GM12878 (cell line): Measurements from ENCODE around the gene SEMA4D. TPM values are rescaled to one million over a fixed set of nuclear protein-coding genes. Genes with fewer than 3 reads are reported as not detected.

Experiments used
- ATAC-seq: fragments of 200-7000 bp; cut with Tn5 transposase; 3 replicates; pipeline ENCODE4 v1.9.1; 2020; ENCODE audit warnings: mild to moderate bottlenecking, moderate library complexity
- BruUV-seq: library from RNA; stranded (reverse); fragments of 400-500 nt; replicated peaks from 2 replicates; lab custom pipeline; 2021; lab: Mats Ljungman, UMichigan
- CTCF ChIA-PET: fragments of 300-600 bp; sonication (Branson Sonifier 250); formaldehyde crosslinking; extraction: SDS; loops from one replicate; lab custom pipeline; 2021; ENCODE audit warnings: inconsistent platforms; lab: Yijun Ruan, JAX
- POLR2A ChIA-PET: fragments of 350-600 bp; formaldehyde crosslinking; extraction: SDS; loops from one replicate; lab custom pipeline; 2021; ENCODE audit warnings: inconsistent platforms; lab: Charles Lee
- RAD21 ChIA-PET: fragments of 300-600 bp; sonication (Branson Sonifier 250); formaldehyde crosslinking; loops from one replicate; lab custom pipeline; 2023; ENCODE audit warnings: antibody characterized with exemption; ENCODE audit not compliant: unreplicated experiment; lab: Charles Lee
- SMC1A ChIA-PET: fragments of 300-600 bp; sonication (Branson Sonifier 250); formaldehyde crosslinking; loops from one replicate; lab custom pipeline; 2023; ENCODE audit not compliant: unreplicated experiment, uncharacterized antibody; lab: Charles Lee
- DNase-seq: peaks from one replicate; pipeline ENCODE4 v3.0.0-alpha.2; 2011; ENCODE audit warnings: low read depth, low spot score
- FAIRE-seq: peaks from 3 replicates; lab custom pipeline; 2011; peaks lifted over from hg19 to GRCh38; lab: Jason Lieb, UNC
- H2AFZ ChIP-seq: 2 replicates; pipeline ENCODE4 v1.6.0; 2011; ENCODE audit warnings: low read depth, low read length, control low read depth; ENCODE audit not compliant: control insufficient read depth
- H3K27ac ChIP-seq: 2 replicates; pipeline ENCODE4 v1.5.1; 2011; ENCODE audit warnings: control low read depth; ENCODE audit not compliant: control insufficient read depth, insufficient read depth
- H3K27me3 ChIP-seq, 2 experiments: replicated peaks in 1 of 2; 2 replicates each; pipeline versions ENCODE4 v1.6.0 to v1.6.1; 2011; ENCODE audit warnings: low read length in 1 of 2; ENCODE audit not compliant: control insufficient read depth in 2 of 2, insufficient read depth in 2 of 2
- H3K36me3 ChIP-seq, 2 experiments: 2 replicates each; pipeline ENCODE4 v1.5.1; 2011; ENCODE audit warnings: low read length in 1 of 2; ENCODE audit not compliant: control insufficient read depth in 2 of 2, insufficient read depth in 2 of 2
- H3K4me1 ChIP-seq: 2 replicates; pipeline ENCODE4 v1.6.1; 2011; ENCODE audit warnings: mild to moderate bottlenecking, low read length, moderate library complexity, mixed read lengths; ENCODE audit not compliant: control insufficient read depth, insufficient read depth
- H3K4me2 ChIP-seq: 2 replicates; pipeline ENCODE4 v1.6.0; 2011; ENCODE audit warnings: control low read depth; ENCODE audit not compliant: control insufficient read depth, insufficient read depth
- H3K4me3 ChIP-seq: fragments of 200-600 bp; sonication (generic); 2 replicates; pipeline ENCODE4 v1.5.1; 2016
- H3K79me2 ChIP-seq: 2 replicates; pipeline ENCODE4 v1.6.0; 2011; ENCODE audit warnings: low read length; ENCODE audit not compliant: control insufficient read depth, insufficient read depth
- H3K9ac ChIP-seq: 2 replicates; pipeline ENCODE4 v1.8.0; 2011; ENCODE audit warnings: low read length, control low read depth, mixed read lengths; ENCODE audit not compliant: control insufficient read depth, insufficient read depth
- H3K9me3 ChIP-seq: replicated peaks from 3 replicates; pipeline ENCODE4 v1.5.1; 2011; ENCODE audit warnings: mild to moderate bottlenecking, low read length; ENCODE audit not compliant: control insufficient read depth, insufficient read depth
- H4K20me1 ChIP-seq: 2 replicates; pipeline ENCODE4 v1.6.0; 2011; ENCODE audit not compliant: control insufficient read depth, insufficient read depth
- CBFB ChIP-seq: IDR thresholded peaks from 2 replicates; pipeline ENCODE4 v1.6.1; 2016; ENCODE audit warnings: antibody characterized with exemption, low read depth
- CBX3 ChIP-seq: fragments of 200-600 bp; sonication (generic); IDR thresholded peaks from 2 replicates; pipeline ENCODE4 v1.6.1; 2016; ENCODE audit warnings: low read depth, borderline replicate concordance
- HDAC2 ChIP-seq: fragments of 200-600 bp; sonication (generic); IDR thresholded peaks from 2 replicates; pipeline ENCODE4 v1.6.1; 2017
- HDGF ChIP-seq: fragments of 450-650 bp; IDR thresholded peaks from 2 replicates; pipeline ENCODE4 v1.6.1; 2016; ENCODE audit warnings: antibody characterized with exemption
- JUND ChIP-seq: IDR thresholded peaks from 2 replicates; pipeline ENCODE4 v1.6.1; 2012; ENCODE audit warnings: low read depth, mild to moderate bottlenecking, low read length, improper control_type of control experiment, moderate library complexity
- MAX ChIP-seq: IDR thresholded peaks from 2 replicates; pipeline ENCODE4 v1.6.1; 2012; ENCODE audit warnings: low read depth, low read length, improper control_type of control experiment
- MTA3 ChIP-seq: IDR thresholded peaks from 2 replicates; pipeline ENCODE4 v1.6.1; 2012; ENCODE audit warnings: low read length, inconsistent platforms, borderline replicate concordance
- NFXL1 ChIP-seq: fragments of 450-650 bp; IDR thresholded peaks from 2 replicates; pipeline ENCODE4 v1.6.1; 2017; ENCODE audit warnings: antibody characterized with exemption, mild to moderate bottlenecking, borderline replicate concordance
- POLR2AphosphoS2 ChIP-seq: IDR thresholded peaks from 2 replicates; pipeline ENCODE4 v1.6.1; 2011; ENCODE audit warnings: low read depth, mild to moderate bottlenecking, low read length, improper control_type of control experiment, moderate library complexity
- RELB ChIP-seq: fragments of 450-650 bp; IDR thresholded peaks from 2 replicates; pipeline ENCODE4 v1.6.1; 2017; ENCODE audit warnings: low read depth, mild to moderate bottlenecking, moderate library complexity
- USF1 ChIP-seq: IDR thresholded peaks from 2 replicates; pipeline ENCODE4 v1.6.1; 2011; ENCODE audit warnings: borderline replicate concordance, low read depth, mild to moderate bottlenecking, moderate library complexity, mixed read lengths, low read length; ENCODE audit not compliant: insufficient read depth; ENCODE audit errors: extremely low read length
- ZNF274 ChIP-seq: IDR thresholded peaks from one replicate; pipeline ENCODE4 v1.8.0; 2011; ENCODE audit not compliant: insufficient read length, insufficient read depth
- WGBS: methylation state at CpG from one replicate; pipeline ENCODE4 v1.1.6; 2016; ENCODE audit warnings: low lambda C conversion rate; ENCODE audit not compliant: insufficient replicate concordance, insufficient coverage; ENCODE audit errors: missing lambda C conversion rate; 5-methylcytosine and 5-hydroxymethylcytosine counted together
- in situ Hi-C: fragments of 300-500 bp; cut with MboI; formaldehyde crosslinking; loops from 9 replicates; pipeline ENCODE4 v1.14.3; 2018; ENCODE audit warnings: mixed read lengths
- intact Hi-C: fragments of 100-400 bp; cut with micrococcal nuclease; formaldehyde crosslinking; loops from one replicate; pipeline ENCODE4 v1.14.2; 2022; ENCODE audit not compliant: unreplicated experiment
- polyA plus RNA-seq, 11 experiments: library from polyadenylated mRNA; depleted of rRNA in 4 of 11; unstranded in 6 of 11; stranded (reverse) in 5 of 11; fragments of >200 nt; fragmentation: Nextera tagmentation in 4 of 11; fragmentation: Illumina TruSeq in 1 of 11; extraction: Ambion mirVana in 4 of 11; extraction: Trizol in 1 of 11; gene quantifications; 1 replicate in 1 of 11; 2 replicates in 10 of 11; pipeline versions ENCODE4 v1.2.1 to v1.2.3, GENCODE V29; 2011 to 2016; ENCODE audit warnings: inconsistent platforms in 2 of 11, missing spikeins in 2 of 11, low read depth in 1 of 11
- total RNA-seq, 4 experiments: library from RNA; depleted of rRNA in 3 of 4; stranded (reverse); fragments of >200 nt in 3 of 4; fragmentation: Illumina TruSeq in 1 of 4; extraction: Trizol in 1 of 4; gene quantifications; 2 replicates each; pipeline versions ENCODE4 v1.2.1 to v1.2.3, GENCODE V29; 2013 to 2021

SEMA4D gene
- total and polyA plus RNA-seq, 10 of the 15 experiments (the other 5 are each of a cell fraction or from before 2014, with no cell fraction given), result 15.1 to 136 (median 39.6) TPM

- RAD21 ChIA-PET, result interaction anchor here (1.4 to 2.6 kb wide), 4 partner anchors 21 to 99 kb away, joined by 3 to 16 read pairs (median 5); no protein-coding TSS in a partner anchor
These were observed 47.7 kb downstream of the SEMA4D start for GRCh38 chr9:89450213-89450612.

More at GRCh38 chr9:89450213-89450612, 47.7 kb downstream of the SEMA4D start:
- in situ Hi-C loops (no loop called here), intact Hi-C loops (no loop called here)
- Histone ChIP-seq H3K9ac (no peak overlapping the region), H3K27me3 (no peaks in the 10 kb centered on the region), H3K4me3 (no peak overlapping the region)
- no peak for FAIRE-seq
- CTCF ChIA-PET, result interaction anchor here (0.9 to 1.8 kb wide), 3 partner anchors 13 to 99 kb away, joined by 4 to 9 read pairs (median 4); no protein-coding TSS in a partner anchor
- DNase-seq, result no peak
- TF ChIP-seq CBX3 (no peak), POLR2AphosphoS2 (no peak), NFXL1 (no peak), HDGF (no peak), USF1 (no peak), RELB (no peak), MAX (no peak), ZNF274 (no peak), HDAC2 (no peak), CBFB (no peak), JUND (no peak), MTA3 (no peak)
- TF ChIP-seq, all 136 proteins: peak for 0
- H4K20me1 ChIP-seq, result no peaks in the 10 kb centered on the region
- no peak overlapping the region for H3K27ac ChIP-seq
- H2AFZ ChIP-seq, result no peak overlapping the region
- ChIA-PET POLR2A (no interaction called here), SMC1A (interaction anchor here (0.7 to 4.6 kb wide), 4 partner anchors 11 to 98 kb away, joined by 3 to 17 read pairs (median 4); no protein-coding TSS in a partner anchor)
- H3K4me1 ChIP-seq, result peaks cover 15% of the 10 kb centered on the region
- 98% methylated on average over 2 of the region's 2 CpGs for WGBS
- H3K9me3 ChIP-seq, result no peaks in the 10 kb centered on the region
- H3K4me2 ChIP-seq, result no peak overlapping the region
- no TSS peak for BruUV-seq
- ATAC-seq, result no peak
- peaks cover 18% of the 10 kb centered on the region for H3K79me2 ChIP-seq
- H3K36me3 ChIP-seq, result peaks cover 29 to 33% of the 10 kb centered on the region in 2 experiments
